ENCODE results near the gene EHBP1L1.

EHBP1L1 gene

GRCh38 chr11:65547446-65548125 is 28.3 kb upstream of the EHBP1L1 start:
- DNase-seq = no peak

GRCh38 chr11:65548395-65548794 is 27.5 kb upstream of the EHBP1L1 start:
- no peak for DNase-seq

DNA sequence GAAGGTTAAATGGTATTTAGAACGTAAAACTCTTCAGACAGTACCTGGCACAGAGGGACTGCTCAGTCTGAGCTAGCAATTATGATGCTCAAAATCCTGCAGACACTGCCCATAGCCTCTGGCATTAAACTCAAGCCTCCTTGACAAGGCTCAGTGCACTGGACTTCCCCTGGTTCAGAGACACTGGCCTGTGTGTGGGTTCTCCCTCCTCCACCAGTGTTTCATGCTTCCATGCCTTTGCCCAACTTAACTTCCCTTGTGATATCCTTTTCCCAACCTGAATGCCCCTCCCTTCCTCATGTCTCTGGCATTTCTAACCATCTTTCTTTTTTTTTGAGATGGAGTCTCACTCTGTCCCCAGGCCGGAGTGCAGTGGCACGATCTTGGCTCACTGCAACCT is 26.8 kb upstream of the EHBP1L1 start:
- DNase-seq = no peak

DNA sequence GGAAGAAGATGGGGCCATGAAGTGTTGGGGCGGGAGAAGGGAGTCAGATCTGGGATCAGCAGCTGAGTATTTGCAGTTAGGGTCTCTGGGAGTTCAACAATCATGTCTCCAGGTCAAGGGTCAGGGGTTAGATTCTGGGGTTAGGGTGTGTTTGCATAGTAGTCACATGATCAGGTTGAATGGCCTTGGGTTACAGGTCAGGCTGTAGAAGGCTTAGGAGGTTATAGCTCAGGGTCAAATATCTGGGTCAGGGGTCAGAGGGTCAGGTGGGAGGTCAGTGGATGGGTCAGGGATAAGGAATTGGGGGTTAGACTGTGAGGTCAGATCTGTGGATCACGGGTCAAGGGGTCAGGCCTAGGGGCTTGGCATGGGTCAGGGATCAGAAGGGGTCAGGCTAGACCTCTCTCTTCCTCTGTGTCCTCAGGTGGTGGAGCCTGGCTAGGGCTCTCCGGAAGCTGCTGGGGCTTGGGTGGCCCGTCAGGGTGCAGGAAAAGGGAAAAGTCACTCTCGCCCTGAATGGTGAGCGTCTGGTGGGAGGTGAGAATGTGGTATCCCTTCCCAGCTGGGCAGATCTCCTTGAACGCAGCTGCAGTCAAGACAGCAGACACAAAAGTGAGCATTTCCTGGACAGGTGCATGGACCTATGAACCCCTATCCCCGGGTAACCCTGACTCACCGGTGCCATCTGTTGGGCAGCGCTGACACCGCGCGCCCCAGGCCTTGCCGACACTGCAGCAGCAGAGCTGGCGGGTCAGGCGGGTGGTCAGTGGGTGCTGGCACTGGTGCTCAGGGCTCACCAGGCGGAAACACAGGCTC is 24.1 kb upstream of the EHBP1L1 start:
- DNase-seq = peak; percentile 46 to 61

DNA sequence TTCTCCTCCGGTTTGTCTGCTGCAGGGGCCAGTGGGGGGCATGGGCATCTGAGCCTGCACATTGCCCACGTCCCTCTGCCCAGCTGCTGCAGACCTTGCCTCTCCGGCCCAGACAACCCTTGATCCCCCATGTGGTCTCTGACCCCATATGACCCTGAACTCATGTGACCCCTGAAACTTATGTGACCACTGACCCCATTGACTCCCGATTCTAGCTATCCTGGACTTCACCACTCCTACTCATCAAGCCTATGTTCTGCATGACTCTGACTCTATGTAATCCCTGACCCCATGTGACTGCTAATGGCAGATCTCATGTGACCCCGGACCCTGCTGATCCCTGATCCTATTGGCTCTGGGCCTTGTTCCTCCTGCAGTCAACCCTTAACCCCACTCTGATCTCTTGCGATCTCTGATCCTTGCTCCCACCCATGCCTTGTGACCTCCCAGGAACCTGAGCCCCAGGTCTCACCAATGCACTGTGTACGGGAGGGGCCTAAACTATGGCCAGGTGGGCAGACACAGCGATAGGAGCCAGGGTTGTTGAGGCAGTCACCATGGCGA is 23.4 kb upstream of the EHBP1L1 start:
- DNase-seq = no peak

DNA sequence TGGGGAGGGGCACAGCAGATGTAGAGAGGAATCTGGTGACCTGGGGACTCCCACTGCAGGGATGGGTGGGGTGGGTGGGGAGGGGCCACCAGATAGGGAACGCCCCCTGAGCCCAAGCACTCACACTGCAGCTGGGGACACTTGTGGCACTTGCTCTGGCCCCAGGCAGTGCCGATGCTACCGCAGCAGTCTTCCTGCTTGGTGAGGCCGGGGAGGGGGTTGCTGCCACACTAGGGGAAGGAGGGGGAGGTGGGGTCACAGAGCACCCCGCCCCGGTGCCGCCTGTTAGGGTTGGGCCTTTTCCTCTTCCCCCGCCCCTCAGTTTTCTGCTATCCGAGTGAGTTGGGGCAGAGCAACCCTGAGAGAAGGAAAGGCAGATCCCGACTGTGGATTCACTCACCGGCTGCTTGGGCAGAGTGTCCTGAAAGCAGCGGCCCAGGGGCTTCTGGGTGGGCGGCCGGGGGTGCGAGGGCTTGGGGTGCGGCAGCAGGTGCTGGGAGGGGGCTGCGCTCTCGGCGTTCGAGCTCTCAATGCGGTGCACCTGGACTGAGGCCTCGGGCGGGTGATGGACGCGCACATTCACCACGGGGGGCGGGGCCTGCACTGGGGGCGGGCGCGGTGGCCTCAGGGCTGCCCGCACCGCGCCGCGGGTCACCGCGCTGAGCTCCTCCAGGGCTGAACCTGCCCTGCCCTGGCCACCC is 22.4 kb upstream of the EHBP1L1 start:
- DNase-seq = peak in 1 of 2 donors; percentile 56

DNA sequence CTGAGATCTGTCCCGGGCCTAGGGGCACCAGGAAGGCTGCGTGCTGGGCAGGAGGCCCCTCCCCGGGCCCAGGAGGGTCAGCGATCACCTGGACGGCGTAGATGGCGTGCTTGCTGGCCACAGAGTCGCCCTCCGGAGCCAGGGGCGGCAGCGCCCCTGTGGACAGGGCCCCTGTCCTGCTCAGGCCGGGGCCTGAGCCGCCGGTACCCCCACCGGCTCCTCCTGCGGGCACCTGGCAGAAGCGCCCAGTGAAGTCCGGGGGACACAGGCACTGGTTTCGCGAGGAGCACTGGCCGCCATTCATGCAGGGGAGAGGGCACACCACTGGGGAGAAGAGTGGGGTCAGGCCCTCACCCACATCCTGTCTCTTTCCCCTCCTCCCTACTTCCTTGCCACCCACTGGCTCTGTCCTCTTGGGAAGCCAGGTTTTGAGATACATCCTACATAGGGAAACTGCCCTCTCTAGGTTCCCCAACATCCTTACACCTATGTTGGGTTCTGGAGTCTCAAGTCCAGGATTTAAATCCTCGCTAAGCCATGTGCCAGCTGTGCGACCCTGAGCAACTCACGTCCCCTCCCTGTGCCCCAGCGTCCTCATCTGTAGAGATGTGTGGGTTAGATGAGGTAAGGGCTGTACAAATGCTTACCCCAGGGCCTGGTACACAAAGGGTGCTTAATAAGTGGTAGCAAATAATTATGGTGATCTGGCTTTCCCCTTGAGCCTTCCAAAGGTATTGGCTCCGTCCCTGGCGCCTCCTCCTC is 21.6 kb upstream of the EHBP1L1 start:
- no peak for DNase-seq

- DNase-seq = no peak
Observed at GRCh38 chr11:65554842-65555430, 20.9 kb upstream of the EHBP1L1 start.

- DNase-seq = no peak
Observed at GRCh38 chr11:65555693-65556231, 20.1 kb upstream of the EHBP1L1 start.

GRCh38 chr11:65556470-65557279 is 19.2 kb upstream of the EHBP1L1 start:
- DNase-seq = no peak

GRCh38 chr11:65557280-65558001 is 18.4 kb upstream of the EHBP1L1 start:
- no peak for DNase-seq

DNA sequence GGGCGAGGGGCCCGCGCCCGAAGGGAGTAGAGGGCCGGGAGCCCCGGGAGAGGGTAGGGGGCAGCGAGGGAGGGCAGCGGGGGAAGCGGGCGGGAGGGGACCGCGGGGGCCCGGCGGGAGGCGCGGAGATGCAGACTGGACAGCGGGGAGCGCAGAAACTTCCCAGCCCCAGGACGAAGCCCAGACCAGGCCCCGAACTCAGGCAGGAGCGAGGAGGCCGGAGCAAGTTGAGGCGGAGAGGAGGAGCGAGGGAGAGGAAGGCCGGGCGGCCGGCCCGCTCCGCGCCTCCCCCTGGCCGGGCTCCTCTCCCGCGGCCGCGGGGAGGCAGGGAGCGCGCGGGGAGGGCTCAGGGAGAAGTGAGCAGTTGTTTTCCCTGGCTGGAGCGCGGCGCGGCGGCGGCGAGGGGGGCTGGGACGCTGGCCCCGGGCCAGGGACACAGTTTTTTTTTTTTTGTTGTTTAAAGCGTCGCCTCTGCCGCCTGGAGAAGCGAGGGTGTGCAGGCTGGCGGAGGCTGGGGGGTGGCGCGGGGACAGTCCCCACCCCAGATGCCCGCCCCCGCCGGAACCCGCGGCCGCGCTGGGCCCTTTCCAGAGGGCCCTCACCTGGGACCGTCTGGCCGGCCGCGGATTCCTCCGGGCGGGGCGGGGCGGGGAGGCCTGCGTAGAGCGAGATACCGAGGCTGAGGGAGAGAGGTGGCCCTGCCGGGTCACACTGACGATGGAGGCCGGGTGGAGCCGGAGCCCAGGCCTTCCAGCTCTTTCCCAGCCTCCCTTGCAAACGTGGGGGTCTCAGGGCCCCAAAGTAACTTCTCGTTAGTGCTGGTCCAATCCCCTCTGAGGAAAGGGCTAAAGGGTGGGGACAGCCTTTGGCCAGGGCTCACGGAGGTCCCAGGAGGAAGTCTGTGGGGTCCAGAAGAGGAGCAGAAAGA is 17.6 kb upstream of the EHBP1L1 start, which contains the start of gene LTBP3:
Gene LTBP3, minus strand, starts transcription at position 358 of the 928 bp plus-strand sequence. CDS start 400 bp downstream, outside the sequence.
- peak in 1 of 2 donors; percentile 47 for DNase-seq

- DNase-seq = no peak
Observed at GRCh38 chr11:65558930-65559509, 16.8 kb upstream of the EHBP1L1 start.

DNA sequence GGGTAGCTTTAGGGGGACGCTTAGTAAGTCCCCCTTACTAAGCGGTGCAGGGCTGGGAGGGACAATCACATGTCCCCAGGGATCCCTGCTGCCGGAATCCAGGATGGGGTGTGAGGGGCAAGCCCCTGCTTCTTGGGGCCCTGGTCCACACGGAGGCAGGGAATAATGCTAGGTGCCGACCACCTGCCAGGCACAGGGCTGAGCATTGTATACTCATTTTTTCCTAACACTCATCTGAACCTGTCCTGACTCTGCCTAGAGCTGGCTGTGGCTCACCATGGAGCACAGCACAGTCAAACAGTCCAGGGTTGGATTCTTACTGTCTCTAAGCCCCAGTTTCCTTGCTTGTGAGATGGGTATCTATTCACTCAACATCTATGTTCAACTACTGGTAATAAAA is 16.3 kb upstream of the EHBP1L1 start:
- no peak for DNase-seq

- no peak for DNase-seq
Observed at GRCh38 chr11:65559951-65560537, 15.8 kb upstream of the EHBP1L1 start.

DNA sequence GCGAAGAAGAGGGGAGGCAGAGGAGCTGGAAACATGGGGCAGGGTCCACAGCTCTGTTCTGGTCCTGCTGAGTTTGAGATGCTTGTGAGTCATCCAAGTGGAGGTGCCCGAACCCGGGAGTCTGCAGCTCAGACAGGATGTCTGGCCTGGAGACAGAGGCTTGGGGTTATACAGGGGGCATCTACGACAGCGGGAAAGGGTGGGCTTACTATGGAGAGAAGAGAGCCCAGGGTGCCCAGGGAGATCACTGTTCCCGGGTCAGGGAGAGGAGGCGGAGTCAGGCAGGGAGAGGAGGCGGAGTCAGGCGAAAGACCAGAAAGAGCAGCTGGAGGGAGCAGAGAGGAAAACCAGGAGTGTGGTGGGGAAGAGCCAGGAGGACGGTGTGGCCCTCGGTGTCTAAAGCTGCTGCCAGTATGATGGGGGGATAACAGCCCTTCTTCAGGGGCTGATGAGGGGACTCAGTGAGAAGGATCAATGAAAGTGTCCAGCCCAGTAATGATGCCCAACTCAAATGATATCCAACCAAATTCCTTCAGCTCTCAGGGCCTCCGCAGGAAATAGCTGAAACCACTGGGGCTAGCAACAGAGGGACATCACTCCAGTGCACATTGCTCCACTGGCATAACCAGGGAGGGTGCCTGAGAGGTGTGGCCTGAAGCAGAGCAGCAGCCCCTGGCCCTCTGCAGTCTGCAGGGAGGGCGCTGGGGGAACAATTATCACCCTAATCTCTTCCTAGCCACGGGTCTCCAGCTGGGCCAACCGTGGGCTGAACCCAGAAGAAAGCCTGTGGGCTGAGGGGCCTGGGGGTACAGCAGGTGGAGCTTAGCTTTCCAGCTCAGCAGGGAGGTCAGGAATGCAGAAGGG is 15.1 kb upstream of the EHBP1L1 start:
- DNase-seq = no peak

DNA sequence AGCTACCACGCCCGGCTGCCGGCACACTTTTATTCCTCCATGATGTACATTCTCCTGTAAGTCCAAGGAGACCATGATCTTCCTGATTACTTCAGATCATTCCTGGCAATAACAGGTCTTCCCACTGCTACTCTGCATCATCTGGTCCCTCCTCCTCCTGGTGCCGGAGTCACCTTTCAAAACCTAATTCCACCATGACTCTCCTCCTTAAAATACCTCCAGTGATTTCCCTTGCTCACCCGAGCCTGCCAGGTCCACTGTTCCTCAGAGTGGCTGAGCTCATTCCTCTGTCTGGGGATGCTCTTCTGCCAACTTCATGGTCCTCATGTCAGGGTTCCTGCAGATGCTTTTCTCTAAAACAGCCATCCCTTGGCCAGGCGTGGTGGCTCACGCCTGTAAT is 13.8 kb upstream of the EHBP1L1 start:
- no peak for DNase-seq
